GM23338 (cell line): Measurements from ENCODE around the gene GSDMA. TPM values are rescaled to one million over a fixed set of nuclear protein-coding genes. Genes with fewer than 3 reads are reported as not detected.

Source experiments
- ATAC-seq: fragments of 200-7000 bp; cut with Tn5 transposase; 3 replicates; pipeline ENCODE4 v1.9.1; 2020
- DNase-seq: peaks from one replicate; pipeline ENCODE4 v3.0.0-alpha.2; 2015; ENCODE audit warnings: low spot score
- H2AFZ ChIP-seq: fragments of 200-600 bp; sonication (generic); 2 replicates; pipeline ENCODE4 v1.8.0; 2016; ENCODE audit warnings: antibody characterized with exemption, mild to moderate bottlenecking, moderate library complexity
- H3F3A ChIP-seq: fragments of 200-600 bp; sonication (generic); replicated peaks from 2 replicates; pipeline ENCODE4 v1.8.0; 2017; ENCODE audit warnings: antibody characterized with exemption, mixed run types, low read depth
- H3K27ac ChIP-seq: fragments of 200-600 bp; sonication (generic); 2 replicates; pipeline ENCODE4 v1.6.1; 2016; ENCODE audit warnings: low read depth
- H3K27me3 ChIP-seq: fragments of 200-600 bp; sonication (generic); 2 replicates; pipeline ENCODE4 v1.8.0; 2016; ENCODE audit warnings: mild to moderate bottlenecking, mixed run types, moderate library complexity; ENCODE audit not compliant: insufficient read depth
- H3K36me3 ChIP-seq: fragments of 200-600 bp; sonication (generic); 2 replicates; pipeline ENCODE4 v1.8.0; 2016; ENCODE audit warnings: mild to moderate bottlenecking; ENCODE audit not compliant: insufficient read depth
- H3K4me1 ChIP-seq: fragments of 200-600 bp; sonication (generic); 2 replicates; pipeline ENCODE4 v1.8.0; 2016; ENCODE audit warnings: mild to moderate bottlenecking, moderate library complexity; ENCODE audit not compliant: insufficient read depth
- H3K4me2 ChIP-seq: fragments of 200-600 bp; sonication (generic); 2 replicates; pipeline ENCODE4 v1.7.1; 2017; ENCODE audit warnings: mixed run types
- H3K4me3 ChIP-seq: fragments of 200-600 bp; sonication (generic); 2 replicates; pipeline ENCODE4 v1.6.1; 2016; ENCODE audit warnings: mixed run types
- H3K79me2 ChIP-seq: fragments of 200-600 bp; sonication (generic); replicated peaks from 2 replicates; pipeline ENCODE4 v1.8.0; 2017; ENCODE audit warnings: mild to moderate bottlenecking; ENCODE audit not compliant: insufficient read depth
- H3K9me2 ChIP-seq: fragments of 200-600 bp; sonication (generic); 2 replicates; pipeline ENCODE4 v1.8.0; 2017; ENCODE audit not compliant: insufficient read depth
- H4K20me1 ChIP-seq: fragments of 200-600 bp; sonication (generic); replicated peaks from 2 replicates; pipeline ENCODE4 v1.8.0; 2017; ENCODE audit warnings: mild to moderate bottlenecking; ENCODE audit not compliant: insufficient read depth
- H3K27ac Mint-ChIP-seq: 2 replicates; pipeline ENCODE4 v1.8.0; 2020; ENCODE audit warnings: inconsistent platforms, mild to moderate bottlenecking, moderate library complexity, mixed read lengths
- H3K27me3 Mint-ChIP-seq: 3 replicates; pipeline ENCODE4 v1.8.0; 2022; ENCODE audit warnings: low read depth, mild to moderate bottlenecking, moderate library complexity, mixed read lengths, inconsistent platforms; ENCODE audit not compliant: insufficient read depth, poor library complexity
- H3K36me3 Mint-ChIP-seq: 3 replicates; pipeline ENCODE4 v1.8.0; 2021; ENCODE audit warnings: low read depth, mild to moderate bottlenecking, inconsistent platforms, moderate library complexity, mixed read lengths
- H3K4me1 Mint-ChIP-seq: 3 replicates; pipeline ENCODE4 v1.8.0; 2020; ENCODE audit warnings: mild to moderate bottlenecking, inconsistent platforms, mixed read lengths
- H3K4me3 Mint-ChIP-seq: 3 replicates; pipeline ENCODE4 v1.8.0; 2021; ENCODE audit warnings: moderate library complexity, mild to moderate bottlenecking, inconsistent platforms, mixed read lengths
- H3K9me3 Mint-ChIP-seq: 3 replicates; pipeline ENCODE4 v1.8.0; 2020; ENCODE audit warnings: moderate library complexity, mild to moderate bottlenecking, inconsistent platforms, mixed read lengths
- CREB1 ChIP-seq: fragments of 250-450 bp; sonication (Bioruptor Pico); IDR thresholded peaks from 2 replicates; pipeline ENCODE4 v1.5.0; 2020; ENCODE audit warnings: low read depth, mild to moderate bottlenecking, moderate library complexity
- EZH2 ChIP-seq: fragments of 200-600 bp; sonication (generic); IDR thresholded peaks from one replicate; pipeline ENCODE4 v1.8.0; 2017; ENCODE audit warnings: antibody characterized with exemption, mild to moderate bottlenecking, low read depth; ENCODE audit not compliant: unreplicated experiment
- EZH2phosphoT487 ChIP-seq: fragments of 200-600 bp; sonication (generic); IDR thresholded peaks from one replicate; pipeline ENCODE4 v1.8.1; 2018; ENCODE audit warnings: antibody characterized with exemption; ENCODE audit not compliant: unreplicated experiment
- JUNB ChIP-seq: IDR thresholded peaks from one replicate; pipeline ENCODE4 v1.6.1; 2016; ENCODE audit warnings: antibody characterized with exemption; ENCODE audit not compliant: unreplicated experiment
- NANOG ChIP-seq: IDR thresholded peaks from 2 replicates; pipeline ENCODE4 v1.6.1; 2016; ENCODE audit warnings: antibody characterized with exemption, borderline replicate concordance
- POLR2AphosphoS5 ChIP-seq: IDR thresholded peaks from 2 replicates; pipeline ENCODE4 v1.6.1; 2016; ENCODE audit warnings: antibody characterized with exemption, low read depth
- STAT1 ChIP-seq: IDR thresholded peaks from one replicate; pipeline ENCODE4 v1.6.1; 2016; ENCODE audit warnings: antibody characterized with exemption; ENCODE audit not compliant: unreplicated experiment
- ZNF114 ChIP-seq: fragments of 250-450 bp; sonication (Bioruptor Pico); IDR thresholded peaks from 2 replicates; pipeline ENCODE4 v1.5.0; 2020; ENCODE audit warnings: mild to moderate bottlenecking, moderate library complexity
- ZNF331 ChIP-seq: fragments of 250-450 bp; sonication (Bioruptor Pico); IDR thresholded peaks from 2 replicates; pipeline ENCODE4 v1.5.0; 2020; ENCODE audit warnings: low read depth, mild to moderate bottlenecking, moderate library complexity
- polyA plus RNA-seq: library from polyadenylated mRNA; unstranded; fragments of >200 nt; fragmentation: Nextera tagmentation; extraction: Ambion mirVana; gene quantifications from 2 replicates; pipeline ENCODE4 v1.2.1, GENCODE V29; 2016
- total RNA-seq: library from RNA; depleted of rRNA; stranded (reverse); fragments of >200 nt; shearing (Covaris generic); gene quantifications from 2 replicates; pipeline ENCODE4 v1.2.3, GENCODE V29; 2014
- TF ChIP-seq, protein P1 (sequence below): IDR thresholded peaks from one replicate; pipeline ENCODE4 v1.6.1; 2018; ENCODE audit warnings: antibody characterized with exemption; ENCODE audit not compliant: unreplicated experiment
- TF ChIP-seq, protein P2 (sequence below): fragments of 250-450 bp; sonication (Bioruptor Pico); IDR thresholded peaks from 2 replicates; pipeline ENCODE4 v1.5.0; 2020; ENCODE audit warnings: mild to moderate bottlenecking, moderate library complexity
- TF ChIP-seq, protein P3 (sequence below), 2 experiments: fragments of 200-600 bp in 1 of 2; sonication (generic) in 1 of 2; conservative IDR thresholded peaks; 2 replicates each; pipeline versions ENCODE4 v1.5.1 to v1.6.1; 2016 to 2017; ENCODE audit warnings: antibody characterized with exemption in 2 of 2, low read depth in 2 of 2, mild to moderate bottlenecking in 2 of 2, moderate library complexity in 1 of 2
- TF ChIP-seq, protein P4 (sequence below): IDR thresholded peaks from 2 replicates; pipeline ENCODE4 v1.6.1; 2016; ENCODE audit warnings: antibody characterized with exemption

Gene GSDMA
- total and polyA plus RNA-seq, 2 experiments from 2014 or later: not detected

DNA sequence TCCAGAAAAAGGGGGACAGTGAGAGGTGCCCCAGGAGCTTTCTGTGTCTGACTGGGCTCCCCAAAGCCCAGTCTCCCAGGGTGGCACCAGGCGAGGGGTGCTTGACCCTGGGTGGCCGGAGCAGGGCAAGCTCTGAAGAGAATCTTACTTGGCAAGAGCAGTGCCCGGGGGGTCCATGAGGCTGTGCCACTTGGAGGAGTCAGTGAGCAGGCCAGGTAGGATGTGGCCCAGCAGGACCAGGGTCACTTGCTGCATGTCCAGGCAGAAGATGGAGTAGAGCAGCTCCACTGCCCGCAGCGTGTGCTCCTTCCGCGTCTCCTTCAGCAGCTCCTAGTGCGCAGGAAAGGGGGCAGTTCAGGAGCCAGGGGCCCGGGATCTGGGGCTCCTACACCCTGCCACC, 59.7 kb downstream of the GSDMA start:
- peaks cover 58% of the 10 kb centered on the region for H3K36me3 Mint-ChIP-seq
- H2AFZ ChIP-seq: no peak overlapping the region
- no peaks in the 10 kb centered on the region for H4K20me1 ChIP-seq

More for the DNA sequence above, 59.7 kb downstream of the GSDMA start:
- H3K27me3 Mint-ChIP-seq: peaks cover 8% of the 10 kb centered on the region
- Histone ChIP-seq H3K36me3 (peaks cover 15% of the 10 kb centered on the region; the same call in 1 of the 2 replicates), H3K9me2 (no peaks in the 10 kb centered on the region), H3K27ac (no peak overlapping the region), H3K4me2 (no peak overlapping the region), H3F3A (peaks cover 13% of the 10 kb centered on the region), H3K4me3 (no peak overlapping the region), H3K27me3 (no peaks in the 10 kb centered on the region), H3K4me1 (peaks cover 22% of the 10 kb centered on the region), H3K79me2 (no peaks in the 10 kb centered on the region)
- ATAC-seq: no peak
- TF ChIP-seq EZH2 (no peak), ZNF114 (no peak), ZNF331 (CRISPR knock-in tag) (no peak), POLR2AphosphoS5 (no peak), CREB1 (CRISPR knock-in tag) (no peak), STAT1 (no peak), EZH2phosphoT487 (no peak), JUNB (no peak), NANOG (no peak)
- TF ChIP-seq, protein P1, sequence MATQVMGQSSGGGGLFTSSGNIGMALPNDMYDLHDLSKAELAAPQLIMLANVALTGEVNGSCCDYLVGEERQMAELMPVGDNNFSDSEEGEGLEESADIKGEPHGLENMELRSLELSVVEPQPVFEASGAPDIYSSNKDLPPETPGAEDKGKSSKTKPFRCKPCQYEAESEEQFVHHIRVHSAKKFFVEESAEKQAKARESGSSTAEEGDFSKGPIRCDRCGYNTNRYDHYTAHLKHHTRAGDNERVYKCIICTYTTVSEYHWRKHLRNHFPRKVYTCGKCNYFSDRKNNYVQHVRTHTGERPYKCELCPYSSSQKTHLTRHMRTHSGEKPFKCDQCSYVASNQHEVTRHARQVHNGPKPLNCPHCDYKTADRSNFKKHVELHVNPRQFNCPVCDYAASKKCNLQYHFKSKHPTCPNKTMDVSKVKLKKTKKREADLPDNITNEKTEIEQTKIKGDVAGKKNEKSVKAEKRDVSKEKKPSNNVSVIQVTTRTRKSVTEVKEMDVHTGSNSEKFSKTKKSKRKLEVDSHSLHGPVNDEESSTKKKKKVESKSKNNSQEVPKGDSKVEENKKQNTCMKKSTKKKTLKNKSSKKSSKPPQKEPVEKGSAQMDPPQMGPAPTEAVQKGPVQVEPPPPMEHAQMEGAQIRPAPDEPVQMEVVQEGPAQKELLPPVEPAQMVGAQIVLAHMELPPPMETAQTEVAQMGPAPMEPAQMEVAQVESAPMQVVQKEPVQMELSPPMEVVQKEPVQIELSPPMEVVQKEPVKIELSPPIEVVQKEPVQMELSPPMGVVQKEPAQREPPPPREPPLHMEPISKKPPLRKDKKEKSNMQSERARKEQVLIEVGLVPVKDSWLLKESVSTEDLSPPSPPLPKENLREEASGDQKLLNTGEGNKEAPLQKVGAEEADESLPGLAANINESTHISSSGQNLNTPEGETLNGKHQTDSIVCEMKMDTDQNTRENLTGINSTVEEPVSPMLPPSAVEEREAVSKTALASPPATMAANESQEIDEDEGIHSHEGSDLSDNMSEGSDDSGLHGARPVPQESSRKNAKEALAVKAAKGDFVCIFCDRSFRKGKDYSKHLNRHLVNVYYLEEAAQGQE: no peak
- TF ChIP-seq, protein P2, sequence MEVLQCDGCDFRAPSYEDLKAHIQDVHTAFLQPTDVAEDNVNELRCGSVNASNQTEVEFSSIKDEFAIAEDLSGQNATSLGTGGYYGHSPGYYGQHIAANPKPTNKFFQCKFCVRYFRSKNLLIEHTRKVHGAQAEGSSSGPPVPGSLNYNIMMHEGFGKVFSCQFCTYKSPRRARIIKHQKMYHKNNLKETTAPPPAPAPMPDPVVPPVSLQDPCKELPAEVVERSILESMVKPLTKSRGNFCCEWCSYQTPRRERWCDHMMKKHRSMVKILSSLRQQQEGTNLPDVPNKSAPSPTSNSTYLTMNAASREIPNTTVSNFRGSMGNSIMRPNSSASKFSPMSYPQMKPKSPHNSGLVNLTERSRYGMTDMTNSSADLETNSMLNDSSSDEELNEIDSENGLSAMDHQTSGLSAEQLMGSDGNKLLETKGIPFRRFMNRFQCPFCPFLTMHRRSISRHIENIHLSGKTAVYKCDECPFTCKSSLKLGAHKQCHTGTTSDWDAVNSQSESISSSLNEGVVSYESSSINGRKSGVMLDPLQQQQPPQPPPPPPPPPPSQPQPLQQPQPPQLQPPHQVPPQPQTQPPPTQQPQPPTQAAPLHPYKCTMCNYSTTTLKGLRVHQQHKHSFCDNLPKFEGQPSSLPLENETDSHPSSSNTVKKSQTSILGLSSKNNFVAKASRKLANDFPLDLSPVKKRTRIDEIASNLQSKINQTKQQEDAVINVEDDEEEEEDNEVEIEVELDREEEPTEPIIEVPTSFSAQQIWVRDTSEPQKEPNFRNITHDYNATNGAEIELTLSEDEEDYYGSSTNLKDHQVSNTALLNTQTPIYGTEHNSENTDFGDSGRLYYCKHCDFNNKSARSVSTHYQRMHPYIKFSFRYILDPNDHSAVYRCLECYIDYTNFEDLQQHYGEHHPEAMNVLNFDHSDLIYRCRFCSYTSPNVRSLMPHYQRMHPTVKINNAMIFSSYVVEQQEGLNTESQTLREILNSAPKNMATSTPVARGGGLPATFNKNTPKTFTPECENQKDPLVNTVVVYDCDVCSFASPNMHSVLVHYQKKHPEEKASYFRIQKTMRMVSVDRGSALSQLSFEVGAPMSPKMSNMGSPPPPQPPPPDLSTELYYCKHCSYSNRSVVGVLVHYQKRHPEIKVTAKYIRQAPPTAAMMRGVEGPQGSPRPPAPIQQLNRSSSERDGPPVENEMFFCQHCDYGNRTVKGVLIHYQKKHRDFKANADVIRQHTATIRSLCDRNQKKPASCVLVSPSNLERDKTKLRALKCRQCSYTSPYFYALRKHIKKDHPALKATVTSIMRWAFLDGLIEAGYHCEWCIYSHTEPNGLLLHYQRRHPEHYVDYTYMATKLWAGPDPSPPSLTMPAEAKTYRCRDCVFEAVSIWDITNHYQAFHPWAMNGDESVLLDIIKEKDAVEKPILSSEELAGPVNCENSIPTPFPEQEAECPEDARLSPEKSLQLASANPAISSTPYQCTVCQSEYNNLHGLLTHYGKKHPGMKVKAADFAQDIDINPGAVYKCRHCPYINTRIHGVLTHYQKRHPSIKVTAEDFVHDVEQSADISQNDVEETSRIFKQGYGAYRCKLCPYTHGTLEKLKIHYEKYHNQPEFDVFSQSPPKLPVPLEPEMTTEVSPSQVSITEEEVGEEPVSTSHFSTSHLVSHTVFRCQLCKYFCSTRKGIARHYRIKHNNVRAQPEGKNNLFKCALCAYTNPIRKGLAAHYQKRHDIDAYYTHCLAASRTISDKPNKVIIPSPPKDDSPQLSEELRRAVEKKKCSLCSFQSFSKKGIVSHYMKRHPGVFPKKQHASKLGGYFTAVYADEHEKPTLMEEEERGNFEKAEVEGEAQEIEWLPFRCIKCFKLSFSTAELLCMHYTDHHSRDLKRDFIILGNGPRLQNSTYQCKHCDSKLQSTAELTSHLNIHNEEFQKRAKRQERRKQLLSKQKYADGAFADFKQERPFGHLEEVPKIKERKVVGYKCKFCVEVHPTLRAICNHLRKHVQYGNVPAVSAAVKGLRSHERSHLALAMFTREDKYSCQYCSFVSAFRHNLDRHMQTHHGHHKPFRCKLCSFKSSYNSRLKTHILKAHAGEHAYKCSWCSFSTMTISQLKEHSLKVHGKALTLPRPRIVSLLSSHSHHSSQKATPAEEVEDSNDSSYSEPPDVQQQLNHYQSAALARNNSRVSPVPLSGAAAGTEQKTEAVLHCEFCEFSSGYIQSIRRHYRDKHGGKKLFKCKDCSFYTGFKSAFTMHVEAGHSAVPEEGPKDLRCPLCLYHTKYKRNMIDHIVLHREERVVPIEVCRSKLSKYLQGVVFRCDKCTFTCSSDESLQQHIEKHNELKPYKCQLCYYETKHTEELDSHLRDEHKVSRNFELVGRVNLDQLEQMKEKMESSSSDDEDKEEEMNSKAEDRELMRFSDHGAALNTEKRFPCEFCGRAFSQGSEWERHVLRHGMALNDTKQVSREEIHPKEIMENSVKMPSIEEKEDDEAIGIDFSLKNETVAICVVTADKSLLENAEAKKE: no peak
- TF ChIP-seq, protein P3, sequence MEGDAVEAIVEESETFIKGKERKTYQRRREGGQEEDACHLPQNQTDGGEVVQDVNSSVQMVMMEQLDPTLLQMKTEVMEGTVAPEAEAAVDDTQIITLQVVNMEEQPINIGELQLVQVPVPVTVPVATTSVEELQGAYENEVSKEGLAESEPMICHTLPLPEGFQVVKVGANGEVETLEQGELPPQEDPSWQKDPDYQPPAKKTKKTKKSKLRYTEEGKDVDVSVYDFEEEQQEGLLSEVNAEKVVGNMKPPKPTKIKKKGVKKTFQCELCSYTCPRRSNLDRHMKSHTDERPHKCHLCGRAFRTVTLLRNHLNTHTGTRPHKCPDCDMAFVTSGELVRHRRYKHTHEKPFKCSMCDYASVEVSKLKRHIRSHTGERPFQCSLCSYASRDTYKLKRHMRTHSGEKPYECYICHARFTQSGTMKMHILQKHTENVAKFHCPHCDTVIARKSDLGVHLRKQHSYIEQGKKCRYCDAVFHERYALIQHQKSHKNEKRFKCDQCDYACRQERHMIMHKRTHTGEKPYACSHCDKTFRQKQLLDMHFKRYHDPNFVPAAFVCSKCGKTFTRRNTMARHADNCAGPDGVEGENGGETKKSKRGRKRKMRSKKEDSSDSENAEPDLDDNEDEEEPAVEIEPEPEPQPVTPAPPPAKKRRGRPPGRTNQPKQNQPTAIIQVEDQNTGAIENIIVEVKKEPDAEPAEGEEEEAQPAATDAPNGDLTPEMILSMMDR (conservative IDR thresholded peaks at IDR 0.05; ENCODE audit: low read depth in 2 of 2): no peak
- TF ChIP-seq, protein P4, sequence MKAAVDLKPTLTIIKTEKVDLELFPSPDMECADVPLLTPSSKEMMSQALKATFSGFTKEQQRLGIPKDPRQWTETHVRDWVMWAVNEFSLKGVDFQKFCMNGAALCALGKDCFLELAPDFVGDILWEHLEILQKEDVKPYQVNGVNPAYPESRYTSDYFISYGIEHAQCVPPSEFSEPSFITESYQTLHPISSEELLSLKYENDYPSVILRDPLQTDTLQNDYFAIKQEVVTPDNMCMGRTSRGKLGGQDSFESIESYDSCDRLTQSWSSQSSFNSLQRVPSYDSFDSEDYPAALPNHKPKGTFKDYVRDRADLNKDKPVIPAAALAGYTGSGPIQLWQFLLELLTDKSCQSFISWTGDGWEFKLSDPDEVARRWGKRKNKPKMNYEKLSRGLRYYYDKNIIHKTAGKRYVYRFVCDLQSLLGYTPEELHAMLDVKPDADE: no peak
- no peak for DNase-seq
- no peak overlapping the region for H3K4me3 Mint-ChIP-seq
- H3K4me1 Mint-ChIP-seq: peaks cover 29% of the 10 kb centered on the region
- no peaks in the 10 kb centered on the region for H3K9me3 Mint-ChIP-seq
- H3K27ac Mint-ChIP-seq: no peak overlapping the region
